Chondrocyte (in vitro differentiated cells): ENCODE data around the gene ANKRD11. TPM values are rescaled to one million over a fixed set of nuclear protein-coding genes. Genes with fewer than 3 reads are reported as not detected.

ENCODE experiments used
- DNase-seq: peaks from one replicate; pipeline ENCODE4 v3.0.0; 2021; ENCODE audit warnings: mixed read lengths, low spot score
- H3K27ac Mint-ChIP-seq: one replicate; pipeline ENCODE4 v1.8.0; 2021; ENCODE audit warnings: mild to moderate bottlenecking, moderate library complexity, mixed read lengths; ENCODE audit not compliant: unreplicated experiment
- H3K27me3 Mint-ChIP-seq: 2 replicates; pipeline ENCODE4 v1.8.0; 2021; ENCODE audit warnings: low read depth, mixed read lengths
- H3K36me3 Mint-ChIP-seq: 2 replicates; pipeline ENCODE4 v1.8.0; 2021; ENCODE audit warnings: low read depth, mixed read lengths
- H3K4me1 Mint-ChIP-seq: 2 replicates; pipeline ENCODE4 v1.8.0; 2021; ENCODE audit warnings: low read depth, mild to moderate bottlenecking, mixed read lengths
- H3K4me3 Mint-ChIP-seq: one replicate; pipeline ENCODE4 v1.8.0; 2021; ENCODE audit warnings: mild to moderate bottlenecking, moderate library complexity, mixed read lengths; ENCODE audit not compliant: unreplicated experiment
- H3K9me3 Mint-ChIP-seq: 2 replicates; pipeline ENCODE4 v1.8.0; 2021; ENCODE audit warnings: low read depth, mixed read lengths
- CTCF ChIP-seq: fragments of 200-600 bp; sonication (generic); IDR thresholded peaks from 2 replicates; pipeline ENCODE4 v1.5.0; 2021; ENCODE audit warnings: antibody characterized with exemption, mild to moderate bottlenecking, moderate library complexity
- total RNA-seq: library from RNA; stranded (reverse); gene quantifications from 3 replicates; pipeline ENCODE4 v1.2.1, GENCODE V29; 2021

The ANKRD11 gene
- total RNA-seq, 1 donor from 2014 or later = 180 TPM

- Mint-ChIP-seq H3K27ac (no peak overlapping the region), H3K4me1 (peaks cover 12% of the 10 kb centered on the region), H3K27me3 (no peaks in the 10 kb centered on the region), H3K4me3 (no peak overlapping the region), H3K9me3 (no peaks in the 10 kb centered on the region), H3K36me3 (no peaks in the 10 kb centered on the region)
- no peak for TF ChIP-seq CTCF
- no peak for DNase-seq
Observed at GRCh38 chr16:89499767-89500166, 9.4 kb upstream of the ANKRD11 start.

- peaks cover 14% of the 10 kb centered on the region for H3K4me1 Mint-ChIP-seq
- no peak for TF ChIP-seq CTCF
- H3K4me3 Mint-ChIP-seq = no peak overlapping the region
- H3K27ac Mint-ChIP-seq = no peak overlapping the region
- DNase-seq = no peak
- H3K9me3 Mint-ChIP-seq = no peaks in the 10 kb centered on the region
- no peaks in the 10 kb centered on the region for H3K27me3 Mint-ChIP-seq
- no peaks in the 10 kb centered on the region for H3K36me3 Mint-ChIP-seq
Observed at GRCh38 chr16:89498839-89499238, 8.5 kb upstream of the ANKRD11 start.

- H3K4me3 Mint-ChIP-seq = no peak overlapping the region
- no peaks in the 10 kb centered on the region for H3K27me3 Mint-ChIP-seq
- no peaks in the 10 kb centered on the region for H3K36me3 Mint-ChIP-seq
- no peak for DNase-seq
- H3K9me3 Mint-ChIP-seq = no peaks in the 10 kb centered on the region
- no peak for TF ChIP-seq CTCF
- H3K4me1 Mint-ChIP-seq = peaks cover 27% of the 10 kb centered on the region
- peak overlapping the region; percentile 12 for H3K27ac Mint-ChIP-seq
Observed at GRCh38 chr16:89495121-89495520, 4.8 kb upstream of the ANKRD11 start.

- Mint-ChIP-seq H3K36me3 (no peaks in the 10 kb centered on the region), H3K27ac (peak overlapping the region; percentile 52), H3K9me3 (no peaks in the 10 kb centered on the region), H3K4me1 (peaks cover 31% of the 10 kb centered on the region), H3K4me3 (no peak overlapping the region), H3K27me3 (no peaks in the 10 kb centered on the region)
- no peak for TF ChIP-seq CTCF
- DNase-seq = no peak
Observed at GRCh38 chr16:89493776-89494175, 3.4 kb upstream of the ANKRD11 start.

GRCh38 chr16:89491974-89492687, 1.8 kb upstream of the ANKRD11 start:
- Mint-ChIP-seq H3K4me3 (peak overlapping the region; percentile 75), H3K4me1 (peaks cover 44% of the 10 kb centered on the region), H3K27me3 (no peaks in the 10 kb centered on the region), H3K27ac (peak overlapping the region; percentile 91), H3K9me3 (no peaks in the 10 kb centered on the region), H3K36me3 (no peaks in the 10 kb centered on the region)
- no peak for TF ChIP-seq CTCF
- DNase-seq = no peak
